Muscle of arm (tissue), 12 donors: ENCODE data around the gene SFXN5. TPM values are rescaled to one million over a fixed set of nuclear protein-coding genes. Genes with fewer than 3 reads are reported as not detected.

ENCODE experiments used
- DNase-seq: peaks from one replicate; pipeline ENCODE4 v3.0.0-alpha.2; 2013
- polyA plus RNA-seq, 12 donors: library from polyadenylated mRNA; unstranded; fragments of 120-200 nt; gene quantifications; one replicate each; pipeline ENCODE4 v1.2.1, GENCODE V29; 2013; ENCODE audit not compliant: insufficient read length in 12 of 12

SFXN5 gene
- polyA plus RNA-seq, 12 donors, result 4.9 to 10.6 (median 6.7) TPM; not detected in 1

- DNase-seq, result no peak
Observed at GRCh38 chr2:72979896-72980295, 91.6 kb downstream of the SFXN5 start.

GRCh38 chr2:72975017-72975416 is 96.5 kb downstream of the SFXN5 start:
- DNase-seq, result no peak

- DNase-seq, result no peak
Observed at GRCh38 chr2:72974436-72974754, 97.1 kb downstream of the SFXN5 start.

GRCh38 chr2:72973566-72974435 is 97.7 kb downstream of the SFXN5 start:
- DNase-seq, result no peak

GRCh38 chr2:72973137-72973535 is 98.4 kb downstream of the SFXN5 start:
- DNase-seq, result no peak

- no peak for DNase-seq
Observed at GRCh38 chr2:72972352-72973136, 99.0 kb downstream of the SFXN5 start.

- no peak for DNase-seq
Observed at GRCh38 chr2:72971036-72971435, 100.5 kb downstream of the SFXN5 start.

- DNase-seq, result no peak
Observed at GRCh38 chr2:72969706-72970105, 101.8 kb downstream of the SFXN5 start.

GRCh38 chr2:72968286-72968685 is 103.2 kb downstream of the SFXN5 start:
- no peak for DNase-seq

- no peak for DNase-seq
Observed at GRCh38 chr2:72965770-72966450, 105.6 kb downstream of the SFXN5 start.

GRCh38 chr2:72965016-72965415 is 106.5 kb downstream of the SFXN5 start:
- DNase-seq, result no peak

- no peak for DNase-seq
Observed at GRCh38 chr2:72964146-72964525, 107.4 kb downstream of the SFXN5 start.

GRCh38 chr2:72963423-72964145 is 107.9 kb downstream of the SFXN5 start:
- DNase-seq, result no peak

GRCh38 chr2:72962911-72963310 is 108.6 kb downstream of the SFXN5 start:
- no peak for DNase-seq

- DNase-seq, result no peak
Observed at GRCh38 chr2:72961853-72962468, 109.6 kb downstream of the SFXN5 start.

- no peak for DNase-seq
Observed at GRCh38 chr2:72961036-72961720, 110.3 kb downstream of the SFXN5 start.

GRCh38 chr2:72959995-72960981 is 111.2 kb downstream of the SFXN5 start:
- DNase-seq, result no peak

GRCh38 chr2:72959554-72959953 is 112.0 kb downstream of the SFXN5 start:
- DNase-seq, result no peak

- no peak for DNase-seq
Observed at GRCh38 chr2:72958542-72959385, 112.7 kb downstream of the SFXN5 start.
